CD4-positive, alpha-beta T cell treated with Interleukin-12 subunit alpha and Interleukin-12 subunit beta, for 1 hour (primary cell): ENCODE data around the gene PCDHGA10.
"Not testable (repeated sequence)": the region's sequence is repeated elsewhere in the genome, so short reads cannot be mapped to it uniquely, and the experiment has no call there.

ENCODE experiments used
- DNase-seq: peaks from one replicate; pipeline ENCODE4 v3.0.0-alpha.2; 2020

PCDHGA10 gene

DNA sequence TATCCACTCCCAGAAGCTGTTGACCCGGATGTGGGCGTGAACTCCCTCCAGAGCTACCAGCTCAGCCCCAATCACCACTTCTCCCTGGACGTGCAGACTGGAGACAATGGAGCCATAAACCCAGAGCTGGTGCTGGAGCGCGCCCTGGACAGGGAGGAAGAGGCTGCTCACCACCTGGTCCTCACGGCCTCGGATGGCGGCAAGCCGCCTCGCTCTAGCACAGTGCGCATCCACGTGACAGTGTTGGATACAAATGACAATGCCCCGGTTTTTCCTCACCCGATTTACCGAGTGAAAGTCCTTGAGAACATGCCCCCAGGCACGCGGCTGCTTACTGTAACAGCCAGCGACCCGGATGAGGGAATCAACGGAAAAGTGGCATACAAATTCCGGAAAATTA is 19.5 kb upstream of the PCDHGA10 start:
- DNase-seq, result no peak

DNA sequence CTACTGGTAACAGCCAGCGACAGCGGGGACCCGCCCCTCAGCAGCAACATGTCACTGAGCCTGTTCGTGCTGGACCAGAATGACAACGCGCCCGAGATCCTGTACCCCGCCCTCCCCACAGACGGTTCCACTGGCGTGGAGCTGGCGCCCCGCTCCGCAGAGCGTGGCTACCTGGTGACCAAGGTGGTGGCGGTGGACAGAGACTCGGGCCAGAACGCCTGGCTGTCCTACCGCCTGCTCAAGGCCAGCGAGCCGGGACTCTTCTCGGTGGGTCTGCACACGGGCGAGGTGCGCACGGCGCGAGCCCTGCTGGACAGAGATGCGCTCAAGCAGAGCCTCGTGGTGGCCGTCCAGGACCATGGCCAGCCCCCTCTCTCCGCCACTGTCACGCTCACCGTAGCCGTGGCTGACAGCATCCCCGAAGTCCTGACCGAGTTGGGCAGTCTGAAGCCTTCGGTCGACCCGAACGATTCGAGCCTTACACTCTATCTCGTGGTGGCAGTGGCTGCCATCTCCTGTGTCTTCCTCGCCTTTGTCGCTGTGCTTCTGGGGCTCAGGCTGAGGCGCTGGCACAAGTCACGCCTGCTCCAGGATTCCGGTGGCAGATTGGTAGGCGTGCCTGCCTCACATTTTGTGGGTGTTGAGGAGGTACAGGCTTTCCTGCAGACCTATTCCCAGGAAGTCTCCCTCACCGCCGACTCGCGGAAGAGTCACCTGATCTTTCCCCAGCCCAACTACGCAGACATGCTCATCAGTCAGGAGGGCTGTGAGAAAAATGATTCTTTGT is 18.2 kb upstream of the PCDHGA10 start:
- DNase-seq, result not testable (repeated sequence)

DNA sequence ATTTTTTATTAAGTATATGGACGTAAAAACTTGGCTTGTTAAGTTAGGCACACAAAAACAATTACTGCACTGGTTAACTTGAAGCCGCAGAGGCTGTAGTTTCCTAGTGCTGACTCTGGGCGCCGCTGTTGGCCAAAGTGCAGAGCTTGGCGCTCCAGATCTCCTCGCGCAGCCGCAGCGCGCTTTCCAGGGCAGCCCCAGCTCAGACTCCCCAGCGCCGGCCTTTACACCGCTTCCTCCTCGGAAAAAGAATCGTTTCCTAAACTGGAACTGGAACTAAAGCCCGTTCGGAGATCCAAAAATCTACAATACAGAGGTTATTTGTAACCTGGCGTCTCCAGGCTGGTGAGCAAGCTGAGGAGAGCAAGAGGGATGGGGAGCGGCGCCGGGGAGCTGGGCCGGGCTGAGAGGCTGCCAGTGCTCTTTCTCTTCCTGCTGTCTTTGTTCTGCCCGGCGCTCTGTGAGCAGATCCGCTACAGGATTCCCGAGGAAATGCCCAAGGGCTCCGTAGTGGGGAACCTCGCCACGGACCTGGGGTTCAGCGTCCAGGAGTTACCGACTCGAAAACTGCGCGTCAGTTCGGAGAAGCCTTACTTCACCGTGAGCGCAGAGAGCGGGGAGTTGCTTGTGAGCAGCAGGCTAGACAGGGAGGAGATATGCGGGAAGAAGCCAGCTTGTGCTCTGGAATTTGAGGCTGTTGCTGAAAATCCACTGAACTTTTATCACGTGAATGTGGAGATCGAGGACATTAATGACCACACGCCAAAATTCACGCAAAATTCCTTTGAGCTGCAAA is 14.8 kb upstream of the PCDHGA10 start, which contains the start of gene PCDHGB5:
TSS of gene PCDHGB5 (plus strand) at position 192 of the 796 bp plus-strand sequence. CDS start at position 373, 181 bp downstream.
- DNase-seq, result peak; percentile 44

DNA sequence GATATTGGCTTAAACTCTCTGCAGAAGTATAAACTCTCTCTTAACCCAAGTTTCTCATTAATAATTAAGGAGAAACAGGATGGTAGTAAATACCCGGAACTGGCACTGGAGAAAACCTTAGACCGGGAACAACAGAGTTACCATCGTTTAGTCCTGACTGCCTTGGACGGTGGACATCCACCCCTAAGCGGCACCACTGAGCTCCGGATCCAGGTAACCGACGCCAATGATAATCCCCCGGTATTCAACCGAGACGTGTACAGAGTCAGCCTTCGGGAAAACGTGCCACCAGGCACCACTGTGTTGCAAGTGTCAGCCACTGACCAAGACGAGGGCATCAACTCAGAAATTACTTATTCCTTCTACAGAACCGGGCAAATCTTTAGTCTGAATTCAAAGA is 14.2 kb upstream of the PCDHGA10 start:
- DNase-seq, result no peak

DNA sequence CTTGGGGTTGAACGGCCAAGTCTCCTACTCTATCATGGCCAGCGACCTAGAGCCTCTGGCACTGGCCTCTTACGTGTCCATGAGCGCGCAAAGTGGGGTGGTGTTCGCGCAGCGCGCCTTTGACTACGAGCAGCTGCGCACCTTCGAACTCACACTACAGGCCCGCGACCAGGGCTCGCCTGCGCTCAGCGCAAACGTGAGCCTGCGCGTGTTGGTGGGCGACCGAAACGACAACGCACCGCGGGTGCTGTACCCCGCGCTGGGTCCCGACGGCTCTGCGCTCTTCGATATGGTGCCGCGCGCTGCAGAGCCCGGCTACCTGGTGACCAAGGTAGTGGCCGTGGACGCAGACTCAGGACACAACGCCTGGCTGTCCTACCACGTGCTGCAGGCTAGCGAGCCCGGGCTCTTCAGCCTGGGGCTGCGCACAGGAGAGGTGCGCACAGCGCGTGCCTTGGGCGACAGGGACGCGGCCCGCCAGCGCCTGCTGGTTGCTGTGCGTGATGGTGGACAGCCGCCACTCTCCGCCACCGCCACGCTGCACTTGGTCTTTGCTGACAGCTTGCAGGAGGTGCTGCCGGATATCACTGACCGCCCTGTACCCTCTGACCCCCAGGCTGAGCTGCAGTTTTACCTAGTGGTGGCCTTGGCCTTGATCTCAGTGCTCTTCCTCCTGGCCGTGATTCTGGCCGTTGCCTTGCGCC is 13.1 kb upstream of the PCDHGA10 start:
- DNase-seq, result no peak

DNA sequence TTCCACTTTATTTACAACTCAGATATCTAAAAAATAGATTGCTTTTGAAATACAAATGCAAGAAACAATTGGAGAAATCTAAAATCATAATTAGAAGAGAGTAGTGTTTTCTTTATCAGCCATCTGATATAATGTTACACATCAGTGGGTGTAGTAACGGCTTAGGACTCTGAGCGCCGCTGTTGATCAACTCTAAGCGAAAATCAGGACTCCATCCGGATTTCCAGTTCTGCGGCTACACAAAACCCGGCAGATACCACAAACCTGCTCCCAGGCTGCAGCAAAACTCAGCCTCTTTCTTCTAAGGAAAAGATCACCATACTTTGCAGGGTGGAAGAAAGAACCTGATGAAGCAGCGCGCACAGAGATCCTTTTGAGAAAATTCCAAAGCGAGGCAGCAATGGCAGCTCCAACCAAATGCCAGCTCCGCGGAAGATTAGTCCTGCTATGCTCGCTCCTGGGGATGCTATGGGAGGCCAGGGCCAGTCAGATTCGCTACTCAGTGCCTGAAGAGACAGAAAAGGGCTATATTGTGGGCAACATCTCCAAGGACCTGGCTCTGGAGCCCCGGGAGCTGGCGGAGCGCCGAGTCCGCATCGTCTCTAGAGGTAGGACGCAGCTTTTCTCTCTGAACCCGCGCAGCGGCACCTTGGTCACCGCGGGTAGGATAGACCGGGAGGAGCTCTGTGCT is 10.1 kb upstream of the PCDHGA10 start, which contains the start of gene PCDHGA9:
TSS of gene PCDHGA9 (plus strand) at position 226 of the 691 bp plus-strand sequence. CDS start at position 401, 175 bp downstream.
- peak; percentile 23 for DNase-seq

DNA sequence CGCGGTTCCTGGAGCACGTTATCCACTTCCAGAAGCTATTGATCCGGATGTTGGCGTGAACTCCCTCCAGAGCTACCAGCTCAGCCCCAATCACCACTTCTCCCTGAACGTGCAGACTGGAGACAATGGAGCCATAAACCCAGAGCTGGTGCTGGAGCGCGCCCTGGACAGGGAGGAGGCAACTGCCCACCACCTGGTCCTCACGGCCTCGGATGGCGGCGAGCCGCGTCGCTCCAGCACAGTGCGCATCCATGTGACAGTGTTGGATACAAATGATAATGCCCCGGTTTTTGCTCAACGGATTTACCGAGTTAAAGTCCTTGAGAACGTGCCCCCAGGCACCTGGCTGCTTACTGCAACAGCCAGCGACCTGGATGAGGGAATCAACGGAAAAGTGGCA is 9.4 kb upstream of the PCDHGA10 start:
- no peak for DNase-seq

DNA sequence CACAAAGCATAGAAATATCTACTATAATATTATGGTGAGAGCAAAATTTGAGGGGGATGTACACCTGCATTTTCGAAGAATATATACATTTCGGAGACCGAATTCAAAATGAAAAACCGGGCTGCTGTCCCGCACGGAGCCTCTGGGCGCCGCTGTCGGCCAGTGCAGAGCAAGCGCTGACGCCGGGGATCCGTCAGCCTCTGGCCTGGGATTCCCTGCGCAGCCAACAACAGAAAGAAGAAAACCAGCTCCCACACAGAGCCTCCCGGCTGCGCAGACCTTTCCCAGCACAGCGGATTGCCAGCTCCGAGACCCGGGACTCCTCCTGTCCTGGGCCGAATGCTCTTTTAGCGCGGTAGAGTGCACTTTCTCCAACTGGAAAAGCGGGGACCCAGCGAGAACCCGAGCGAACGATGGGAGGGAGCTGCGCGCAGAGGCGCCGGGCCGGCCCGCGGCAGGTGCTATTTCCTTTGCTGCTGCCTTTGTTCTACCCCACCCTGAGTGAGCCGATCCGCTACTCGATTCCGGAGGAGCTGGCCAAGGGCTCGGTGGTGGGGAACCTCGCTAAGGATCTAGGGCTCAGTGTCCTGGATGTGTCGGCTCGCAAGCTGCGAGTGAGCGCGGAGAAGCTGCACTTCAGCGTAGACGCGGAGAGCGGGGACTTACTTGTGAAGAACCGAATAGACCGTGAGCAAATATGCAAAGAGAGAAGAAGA is 4.8 kb upstream of the PCDHGA10 start, which contains the start of gene PCDHGB6:
TSS of gene PCDHGB6 (plus strand) at position 232 of the 716 bp plus-strand sequence. CDS start at position 414, 182 bp downstream.
- peak; percentile 42 for DNase-seq

DNA sequence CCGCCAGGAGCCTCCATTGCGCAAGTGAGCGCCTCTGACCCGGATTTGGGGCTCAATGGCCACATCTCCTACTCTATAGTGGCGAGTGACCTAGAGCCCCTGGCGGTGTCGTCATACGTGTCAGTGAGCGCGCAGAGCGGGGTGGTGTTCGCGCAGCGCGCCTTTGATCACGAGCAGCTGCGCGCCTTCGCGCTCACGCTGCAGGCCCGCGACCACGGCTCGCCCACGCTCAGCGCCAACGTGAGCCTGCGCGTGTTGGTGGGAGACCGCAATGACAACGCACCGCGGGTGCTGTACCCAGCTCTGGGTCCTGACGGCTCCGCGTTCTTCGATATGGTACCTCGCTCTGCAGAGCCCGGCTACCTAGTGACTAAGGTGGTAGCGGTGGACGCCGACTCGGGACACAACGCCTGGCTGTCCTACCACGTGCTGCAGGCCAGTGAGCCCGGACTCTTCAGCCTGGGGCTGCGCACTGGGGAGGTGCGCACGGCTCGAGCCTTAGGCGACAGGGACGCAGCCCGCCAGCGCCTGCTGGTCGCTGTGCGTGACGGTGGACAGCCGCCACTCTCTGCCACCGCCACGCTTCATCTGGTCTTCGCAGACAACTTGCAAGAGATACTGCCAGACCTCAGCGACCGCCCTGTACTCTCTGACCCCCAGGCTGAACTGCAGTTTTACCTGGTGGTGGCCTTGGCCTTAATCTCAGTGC is 3.0 kb upstream of the PCDHGA10 start:
- no peak for DNase-seq

DNA sequence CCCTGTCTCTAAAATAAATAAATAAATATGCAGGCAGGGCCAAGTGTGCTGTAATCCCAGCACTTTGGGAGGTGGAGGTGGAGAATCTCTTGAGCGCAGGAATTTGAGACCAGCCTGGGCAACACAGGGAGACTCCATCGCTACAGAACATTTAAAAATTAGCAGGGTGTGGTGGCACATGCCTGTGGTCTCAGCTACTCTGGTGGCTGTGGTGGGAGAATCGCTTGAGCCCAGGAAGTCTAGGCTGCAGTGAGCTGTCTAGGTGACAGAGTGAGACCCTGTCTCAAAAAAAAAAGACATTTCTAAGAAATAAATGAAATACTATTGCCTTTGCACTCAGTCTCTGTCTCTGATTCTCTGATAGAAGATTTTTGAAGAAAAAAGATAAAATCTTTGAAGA is 1.2 kb upstream of the PCDHGA10 start:
- no peak for DNase-seq

DNA sequence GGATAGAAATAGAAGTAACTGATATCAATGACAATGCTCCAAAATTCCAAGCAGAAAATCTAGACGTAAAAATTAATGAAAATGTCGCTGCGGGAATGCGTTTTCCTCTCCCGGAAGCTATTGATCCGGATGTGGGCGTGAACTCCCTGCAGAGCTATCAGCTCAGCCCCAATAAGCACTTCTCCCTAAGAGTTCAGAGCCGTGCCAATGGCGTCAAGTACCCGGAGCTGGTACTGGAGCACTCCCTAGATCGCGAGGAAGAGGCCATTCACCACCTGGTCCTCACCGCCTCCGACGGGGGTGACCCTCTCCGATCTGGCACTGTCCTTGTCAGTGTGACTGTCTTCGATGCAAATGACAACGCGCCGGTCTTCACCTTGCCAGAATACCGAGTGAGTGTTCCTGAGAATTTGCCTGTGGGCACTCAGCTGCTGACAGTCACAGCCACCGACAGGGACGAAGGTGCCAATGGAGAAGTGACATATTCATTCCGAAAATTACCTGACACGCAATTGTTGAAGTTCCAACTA is 818 bp downstream of the PCDHGA10 start:
- no peak for DNase-seq

DNA sequence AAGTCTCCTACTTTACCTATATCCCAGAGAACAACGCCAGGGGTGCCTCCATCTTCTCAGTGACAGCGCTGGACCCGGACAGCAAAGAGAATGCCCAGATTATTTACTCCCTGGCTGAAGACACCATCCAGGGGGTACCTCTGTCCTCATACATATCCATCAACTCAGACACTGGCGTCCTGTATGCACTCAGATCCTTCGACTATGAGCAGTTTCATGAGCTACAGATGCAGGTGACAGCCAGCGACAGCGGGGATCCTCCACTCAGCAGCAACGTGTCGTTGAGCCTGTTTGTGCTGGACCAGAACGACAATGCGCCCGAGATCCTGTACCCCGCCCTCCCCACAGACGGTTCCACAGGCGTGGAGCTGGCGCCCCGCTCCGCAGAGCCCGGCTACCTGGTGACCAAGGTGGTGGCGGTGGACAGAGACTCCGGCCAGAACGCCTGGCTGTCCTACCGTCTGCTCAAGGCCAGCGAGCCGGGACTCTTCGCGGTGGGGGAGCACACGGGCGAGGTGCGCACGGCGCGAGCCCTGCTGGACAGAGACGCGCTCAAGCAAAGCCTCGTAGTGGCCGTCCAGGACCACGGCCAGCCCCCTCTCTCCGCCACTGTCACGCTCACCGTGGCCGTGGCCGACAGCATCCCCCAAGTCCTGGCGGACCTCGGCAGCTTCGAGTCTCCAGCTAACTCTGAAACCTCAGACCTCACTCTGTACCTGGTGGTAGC is 1.9 kb downstream of the PCDHGA10 start:
- not testable (repeated sequence) for DNase-seq

DNA sequence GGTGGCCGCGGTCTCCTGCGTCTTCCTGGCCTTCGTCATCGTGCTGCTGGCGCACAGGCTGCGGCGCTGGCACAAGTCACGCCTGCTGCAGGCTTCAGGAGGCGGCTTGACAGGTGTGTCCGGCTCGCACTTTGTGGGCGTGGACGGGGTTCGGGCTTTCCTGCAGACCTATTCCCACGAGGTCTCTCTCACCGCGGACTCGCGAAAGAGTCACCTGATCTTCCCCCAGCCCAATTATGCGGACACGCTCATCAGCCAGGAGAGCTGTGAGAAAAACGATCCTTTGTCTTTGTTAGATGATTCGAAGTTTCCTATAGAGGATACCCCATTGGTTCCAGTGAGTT is 2.5 kb downstream of the PCDHGA10 start:
- DNase-seq, result not testable (repeated sequence)

DNA sequence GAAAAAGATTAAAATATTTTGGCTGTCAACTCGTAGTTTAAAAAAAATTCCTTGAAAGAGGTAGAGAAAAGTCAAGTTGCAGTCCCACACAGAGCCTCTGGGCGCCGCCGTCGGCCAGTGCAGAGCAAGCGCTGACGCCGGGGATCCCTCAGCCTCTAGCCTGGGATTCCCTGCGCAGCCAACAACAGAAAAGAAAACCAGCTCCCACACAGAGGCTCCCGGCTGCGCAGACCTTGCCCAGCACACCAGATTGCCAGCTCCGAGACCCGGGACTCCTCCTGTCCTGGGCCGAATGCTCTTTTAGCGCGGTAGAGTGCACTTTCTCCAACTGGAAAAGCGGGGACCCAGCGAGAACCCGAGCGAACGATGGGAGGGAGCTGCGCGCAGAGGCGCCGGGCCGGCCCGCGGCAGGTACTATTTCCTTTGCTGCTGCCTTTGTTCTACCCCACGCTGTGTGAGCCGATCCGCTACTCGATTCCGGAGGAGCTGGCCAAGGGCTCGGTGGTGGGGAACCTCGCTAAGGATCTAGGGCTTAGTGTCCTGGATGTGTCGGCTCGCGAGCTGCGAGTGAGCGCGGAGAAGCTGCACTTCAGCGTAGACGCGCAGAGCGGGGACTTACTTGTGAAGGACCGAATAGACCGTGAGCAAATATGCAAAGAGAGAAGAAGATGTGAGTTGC is 4.8 kb downstream of the PCDHGA10 start, which contains the start of gene PCDHGB7:
TSS of gene PCDHGB7 (plus strand) at position 184 of the 679 bp plus-strand sequence. CDS start at position 367, 183 bp downstream.
- DNase-seq, result peak; percentile 40

DNA sequence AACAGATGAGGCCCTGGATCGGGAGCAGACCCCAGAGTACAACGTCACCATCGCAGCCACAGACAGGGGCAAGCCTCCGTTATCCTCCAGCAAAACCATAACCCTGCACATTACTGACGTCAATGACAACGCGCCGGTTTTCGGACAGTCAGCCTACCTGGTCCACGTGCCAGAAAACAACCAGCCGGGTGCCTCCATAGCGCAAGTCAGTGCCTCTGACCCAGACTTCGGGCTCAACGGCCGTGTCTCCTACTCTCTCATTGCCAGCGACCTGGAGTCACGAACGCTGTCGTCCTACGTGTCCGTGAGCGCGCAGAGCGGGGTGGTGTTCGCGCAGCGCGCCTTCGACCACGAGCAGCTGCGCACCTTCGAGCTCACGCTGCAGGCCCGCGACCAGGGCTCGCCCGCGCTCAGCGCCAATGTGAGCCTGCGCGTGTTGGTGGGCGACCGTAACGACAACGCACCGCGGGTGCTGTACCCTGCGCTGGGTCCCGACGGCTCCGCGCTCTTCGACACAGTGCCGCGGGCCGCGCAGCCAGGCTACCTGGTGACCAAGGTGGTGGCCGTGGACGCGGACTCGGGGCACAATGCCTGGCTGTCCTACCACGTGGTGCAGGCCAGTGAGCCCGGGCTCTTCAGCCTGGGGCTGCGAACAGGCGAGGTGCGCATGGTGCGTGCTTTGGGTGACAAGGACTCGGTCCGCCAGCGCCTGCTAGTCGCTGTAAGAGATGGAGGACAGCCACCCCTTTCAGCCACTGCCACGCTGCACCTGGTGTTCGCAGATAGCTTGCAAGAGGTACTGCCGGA is 6.5 kb downstream of the PCDHGA10 start:
- DNase-seq, result no peak

DNA sequence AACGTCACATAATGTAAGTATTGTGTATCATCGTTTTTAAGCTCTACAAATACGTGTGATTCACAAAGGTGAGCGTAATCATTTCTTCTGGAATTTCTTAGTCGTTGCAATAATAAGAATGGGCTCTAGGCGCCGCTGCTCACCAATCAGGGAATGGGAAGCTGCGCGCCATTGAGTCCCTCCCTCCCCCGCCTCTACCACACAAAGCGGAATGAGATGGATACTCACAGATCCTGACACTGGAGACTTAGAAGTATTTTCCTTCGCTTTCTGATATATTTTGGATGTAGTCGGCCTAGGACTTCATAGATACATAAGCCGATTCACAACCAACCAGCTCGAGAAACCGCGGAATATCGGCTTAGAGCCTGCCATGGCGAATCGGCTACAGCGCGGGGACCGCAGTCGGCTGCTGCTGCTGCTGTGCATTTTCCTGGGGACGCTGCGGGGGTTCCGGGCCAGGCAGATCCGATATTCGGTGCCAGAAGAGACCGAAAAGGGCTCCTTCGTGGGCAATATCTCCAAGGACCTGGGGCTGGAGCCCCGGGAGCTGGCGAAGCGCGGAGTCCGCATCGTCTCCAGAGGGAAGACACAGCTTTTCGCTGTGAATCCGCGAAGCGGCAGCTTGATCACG is 8.2 kb downstream of the PCDHGA10 start, which contains the start of gene PCDHGA11:
TSS of gene PCDHGA11 (plus strand) at position 197 of the 634 bp plus-strand sequence. CDS start at position 374, 177 bp downstream.
- DNase-seq, result peak; percentile 50

DNA sequence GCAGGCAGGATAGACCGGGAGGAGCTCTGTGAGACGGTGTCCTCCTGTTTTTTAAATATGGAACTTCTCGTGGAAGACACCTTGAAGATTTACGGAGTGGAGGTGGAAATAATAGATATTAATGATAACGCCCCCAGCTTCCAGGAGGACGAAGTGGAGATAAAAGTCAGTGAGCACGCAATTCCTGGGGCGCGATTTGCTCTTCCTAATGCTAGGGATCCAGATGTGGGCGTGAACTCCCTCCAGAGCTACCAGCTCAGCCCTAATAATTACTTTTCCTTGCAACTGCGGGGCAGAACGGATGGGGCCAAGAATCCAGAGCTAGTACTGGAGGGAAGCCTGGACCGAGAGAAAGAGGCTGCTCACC is 8.7 kb downstream of the PCDHGA10 start:
- DNase-seq, result no peak

DNA sequence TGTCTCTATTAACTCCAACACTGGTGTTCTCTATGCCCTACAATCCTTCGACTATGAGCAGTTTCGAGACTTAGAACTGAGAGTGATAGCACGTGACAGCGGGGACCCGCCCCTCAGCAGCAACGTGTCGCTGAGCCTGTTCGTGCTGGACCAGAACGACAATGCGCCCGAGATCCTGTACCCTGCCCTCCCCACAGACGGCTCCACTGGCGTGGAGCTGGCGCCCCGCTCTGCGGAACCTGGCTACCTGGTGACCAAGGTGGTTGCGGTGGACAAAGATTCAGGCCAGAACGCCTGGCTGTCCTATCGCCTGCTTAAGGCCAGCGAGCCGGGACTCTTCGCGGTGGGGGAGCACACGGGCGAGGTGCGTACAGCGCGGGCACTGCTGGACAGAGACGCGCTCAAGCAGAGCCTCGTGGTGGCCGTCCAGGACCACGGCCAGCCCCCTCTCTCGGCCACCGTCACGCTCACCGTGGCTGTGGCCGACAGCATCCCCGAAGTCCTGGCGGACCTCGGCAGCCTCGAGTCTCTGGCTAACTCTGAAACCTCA is 10.0 kb downstream of the PCDHGA10 start:
- DNase-seq, result no peak
